Peyer's patch (tissue), 4 donors: Measurements from ENCODE around the gene IGFLR1.

Experiments
- POLR2A ChIP-seq, 2 donors: fragments of 450-650 bp; IDR thresholded peaks; one replicate each; pipeline ENCODE4 v1.5.1; 2017; ENCODE audit warnings: antibody characterized with exemption in 2 of 2, mild to moderate bottlenecking in 2 of 2, moderate library complexity in 2 of 2
- TF ChIP-seq, protein P1 (sequence below), 6 experiments: fragments of 450-650 bp in 4 of 6; fragments of 200-600 bp in 2 of 6; sonication (generic) in 1 of 6; IDR thresholded peaks; one replicate each; pipeline ENCODE4 v1.5.1; 2017 to 2019; ENCODE audit warnings: antibody characterized with exemption in 6 of 6, mild to moderate bottlenecking in 3 of 6, moderate library complexity in 1 of 6

DNA sequence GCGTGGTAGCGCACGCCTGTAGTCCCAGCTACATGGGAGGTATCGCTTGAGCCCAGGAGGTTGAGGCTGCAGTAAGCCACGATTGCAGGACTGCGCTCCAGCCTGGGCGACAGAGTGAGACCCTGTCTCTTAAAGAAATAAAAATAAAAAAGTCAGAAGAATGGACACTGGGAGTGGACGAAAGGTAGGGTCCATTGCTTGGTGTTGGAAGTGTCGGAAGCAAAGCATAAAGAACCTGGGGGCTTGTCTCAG lies 32.7 kb upstream of the IGFLR1 start:
- TF ChIP-seq, protein P1, sequence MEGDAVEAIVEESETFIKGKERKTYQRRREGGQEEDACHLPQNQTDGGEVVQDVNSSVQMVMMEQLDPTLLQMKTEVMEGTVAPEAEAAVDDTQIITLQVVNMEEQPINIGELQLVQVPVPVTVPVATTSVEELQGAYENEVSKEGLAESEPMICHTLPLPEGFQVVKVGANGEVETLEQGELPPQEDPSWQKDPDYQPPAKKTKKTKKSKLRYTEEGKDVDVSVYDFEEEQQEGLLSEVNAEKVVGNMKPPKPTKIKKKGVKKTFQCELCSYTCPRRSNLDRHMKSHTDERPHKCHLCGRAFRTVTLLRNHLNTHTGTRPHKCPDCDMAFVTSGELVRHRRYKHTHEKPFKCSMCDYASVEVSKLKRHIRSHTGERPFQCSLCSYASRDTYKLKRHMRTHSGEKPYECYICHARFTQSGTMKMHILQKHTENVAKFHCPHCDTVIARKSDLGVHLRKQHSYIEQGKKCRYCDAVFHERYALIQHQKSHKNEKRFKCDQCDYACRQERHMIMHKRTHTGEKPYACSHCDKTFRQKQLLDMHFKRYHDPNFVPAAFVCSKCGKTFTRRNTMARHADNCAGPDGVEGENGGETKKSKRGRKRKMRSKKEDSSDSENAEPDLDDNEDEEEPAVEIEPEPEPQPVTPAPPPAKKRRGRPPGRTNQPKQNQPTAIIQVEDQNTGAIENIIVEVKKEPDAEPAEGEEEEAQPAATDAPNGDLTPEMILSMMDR (IDR thresholded peaks at IDR 0.05): no peak
- TF ChIP-seq POLR2A (IDR thresholded peaks at IDR 0.05): no peak
